NB4 (cell line): ENCODE data around the gene AQR.
"Not testable (repeated sequence)": the region's sequence is repeated elsewhere in the genome, so short reads cannot be mapped to it uniquely, and the experiment has no call there.

Experiments used
- DNase-seq: peaks from one replicate; pipeline ENCODE4 v3.0.0; 2010; ENCODE audit warnings: low read depth
- H3K4me3 ChIP-seq: one replicate; pipeline ENCODE4 v1.5.1; 2011; ENCODE audit warnings: mild to moderate bottlenecking, low read depth, low read length, moderate library complexity
- CTCF ChIP-seq: IDR thresholded peaks from one replicate; pipeline ENCODE4 v1.5.1; 2012; ENCODE audit warnings: low read depth, low read length
- MAX ChIP-seq: IDR thresholded peaks from 2 replicates; pipeline ENCODE4 v1.6.1; 2011; ENCODE audit warnings: low read depth, low read length
- MYC ChIP-seq: IDR thresholded peaks from 2 replicates; pipeline ENCODE4 v1.6.1; 2011; ENCODE audit warnings: low read depth, low read length
- POLR2A ChIP-seq: IDR thresholded peaks from 2 replicates; pipeline ENCODE4 v1.6.1; 2011; ENCODE audit warnings: mild to moderate bottlenecking; ENCODE audit not compliant: insufficient read length; ENCODE audit errors: extremely low read depth

Gene AQR

GRCh38 chr15:34951993-34952392 is 17.5 kb downstream of the AQR start:
- DNase-seq, result no peak
- no peak overlapping the region for H3K4me3 ChIP-seq
- no peak for TF ChIP-seq MAX
- no peak for TF ChIP-seq MYC
- TF ChIP-seq POLR2A, result no peak
- TF ChIP-seq CTCF, result no peak

- no peak for DNase-seq
- H3K4me3 ChIP-seq, result no peak overlapping the region
- TF ChIP-seq POLR2A, result no peak
- no peak for TF ChIP-seq MAX
- TF ChIP-seq MYC, result no peak
- TF ChIP-seq CTCF, result no peak
Observed at GRCh38 chr15:34944936-34945335, 24.6 kb downstream of the AQR start.

GRCh38 chr15:34943711-34944110 is 25.8 kb downstream of the AQR start:
- H3K4me3 ChIP-seq, result no peak overlapping the region
- no peak for DNase-seq
- no peak for TF ChIP-seq MAX
- no peak for TF ChIP-seq POLR2A
- TF ChIP-seq CTCF, result no peak
- no peak for TF ChIP-seq MYC

GRCh38 chr15:34943264-34943663 is 26.3 kb downstream of the AQR start:
- not testable (repeated sequence) for H3K4me3 ChIP-seq, DNase-seq

GRCh38 chr15:34942363-34942762 is 27.2 kb downstream of the AQR start:
- no peak for DNase-seq
- TF ChIP-seq MYC (no peak), POLR2A (no peak), MAX (no peak), CTCF (no peak)

GRCh38 chr15:34941831-34942230 is 27.7 kb downstream of the AQR start:
- DNase-seq, result no peak
- TF ChIP-seq CTCF, result no peak
- no peak for TF ChIP-seq MYC
- no peak for TF ChIP-seq MAX
- no peak for TF ChIP-seq POLR2A

More at GRCh38 chr15:34942363-34942762, 27.2 kb downstream of the AQR start:
- H3K4me3 ChIP-seq, result no peak overlapping the region

More at GRCh38 chr15:34941831-34942230, 27.7 kb downstream of the AQR start:
- no peak overlapping the region for H3K4me3 ChIP-seq
